Cardiac fibroblast (primary cell): ENCODE results near the gene LRRC31.
A peak's percentile ranks its signal among the peaks of the same experiment; 100 is the strongest.

ENCODE experiments used
- DNase-seq, 2 donors: peaks; one replicate each; pipeline versions ENCODE4 v3.0.0 to v3.0.0-alpha.2; 2010; ENCODE audit warnings: low read depth in 2 of 2
- H3K4me3 ChIP-seq, 2 donors: replicated peaks in 1 of 2; 1 replicate in 1 of 2; 2 replicates in 1 of 2; pipeline ENCODE4 v1.5.1; 2011; ENCODE audit warnings: low read depth in 2 of 2, low read length in 2 of 2, mild to moderate bottlenecking in 2 of 2, moderate library complexity in 1 of 2
- TF ChIP-seq, protein P1 (sequence below): IDR thresholded peaks from one replicate; pipeline ENCODE4 v1.5.1; 2011; ENCODE audit warnings: low read depth, mild to moderate bottlenecking, low read length, inconsistent platforms

Gene LRRC31

DNA sequence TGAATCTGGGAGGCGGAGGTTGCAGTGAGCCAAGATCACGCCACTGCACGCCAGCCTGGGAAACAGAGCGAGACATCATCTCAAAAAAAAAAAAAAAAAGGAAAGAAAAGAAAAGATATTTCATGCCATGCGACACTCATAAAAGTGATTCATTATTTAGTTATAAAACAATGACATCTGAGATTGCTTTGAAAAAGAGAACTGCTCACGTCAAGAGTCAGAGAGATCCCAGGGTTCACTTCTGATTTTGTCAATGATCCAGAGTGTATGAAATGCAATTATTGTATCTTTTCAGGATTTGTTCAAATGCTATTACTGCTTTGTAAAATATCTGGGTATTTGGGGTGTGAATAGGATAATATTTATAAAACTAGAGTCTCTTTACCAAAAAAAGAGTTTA is 35.7 kb upstream of the LRRC31 start:
- TF ChIP-seq, protein P1, sequence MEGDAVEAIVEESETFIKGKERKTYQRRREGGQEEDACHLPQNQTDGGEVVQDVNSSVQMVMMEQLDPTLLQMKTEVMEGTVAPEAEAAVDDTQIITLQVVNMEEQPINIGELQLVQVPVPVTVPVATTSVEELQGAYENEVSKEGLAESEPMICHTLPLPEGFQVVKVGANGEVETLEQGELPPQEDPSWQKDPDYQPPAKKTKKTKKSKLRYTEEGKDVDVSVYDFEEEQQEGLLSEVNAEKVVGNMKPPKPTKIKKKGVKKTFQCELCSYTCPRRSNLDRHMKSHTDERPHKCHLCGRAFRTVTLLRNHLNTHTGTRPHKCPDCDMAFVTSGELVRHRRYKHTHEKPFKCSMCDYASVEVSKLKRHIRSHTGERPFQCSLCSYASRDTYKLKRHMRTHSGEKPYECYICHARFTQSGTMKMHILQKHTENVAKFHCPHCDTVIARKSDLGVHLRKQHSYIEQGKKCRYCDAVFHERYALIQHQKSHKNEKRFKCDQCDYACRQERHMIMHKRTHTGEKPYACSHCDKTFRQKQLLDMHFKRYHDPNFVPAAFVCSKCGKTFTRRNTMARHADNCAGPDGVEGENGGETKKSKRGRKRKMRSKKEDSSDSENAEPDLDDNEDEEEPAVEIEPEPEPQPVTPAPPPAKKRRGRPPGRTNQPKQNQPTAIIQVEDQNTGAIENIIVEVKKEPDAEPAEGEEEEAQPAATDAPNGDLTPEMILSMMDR, result no peak
- no peak for DNase-seq
- no peak overlapping the region for H3K4me3 ChIP-seq

DNA sequence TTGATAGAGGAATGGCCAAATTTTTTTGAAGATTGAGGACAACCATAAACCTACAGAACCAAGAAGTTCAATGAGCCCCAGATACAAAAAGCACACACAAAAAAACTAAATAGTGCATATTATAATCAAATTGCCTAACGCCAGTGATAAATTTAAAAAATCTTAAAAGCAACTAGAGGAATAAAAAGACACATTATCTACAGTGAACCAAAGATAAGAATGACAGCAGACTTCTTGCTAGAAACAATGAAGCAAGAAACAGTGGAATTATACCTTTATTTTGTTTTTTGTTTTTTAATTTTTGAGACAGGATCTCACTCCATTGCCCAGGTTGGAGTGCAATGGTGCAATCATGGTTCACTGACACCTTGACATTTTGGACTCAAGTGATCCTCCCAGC is 31.7 kb upstream of the LRRC31 start:
- no peak overlapping the region for H3K4me3 ChIP-seq
- DNase-seq, result no peak
- TF ChIP-seq, protein P1, result no peak

DNA sequence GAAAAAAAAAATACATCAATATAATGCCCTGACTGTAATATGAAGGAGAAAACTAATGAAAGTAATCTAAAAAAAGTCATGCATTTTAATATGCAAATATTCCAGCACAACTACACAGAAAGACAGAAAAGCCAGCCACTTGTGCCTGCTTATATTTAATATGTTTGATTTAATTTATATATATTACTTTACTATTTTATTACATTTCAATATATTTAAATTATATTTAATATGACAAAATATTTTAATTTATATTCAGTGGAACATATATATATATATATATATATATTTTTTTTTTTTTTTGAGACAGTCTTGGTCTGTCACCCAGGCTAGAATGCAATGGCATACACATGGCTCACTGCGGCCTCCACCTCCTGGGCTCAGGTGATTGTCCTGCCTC is 27.5 kb upstream of the LRRC31 start:
- no peak for DNase-seq
- no peak overlapping the region for H3K4me3 ChIP-seq
- TF ChIP-seq, protein P1, result no peak

DNA sequence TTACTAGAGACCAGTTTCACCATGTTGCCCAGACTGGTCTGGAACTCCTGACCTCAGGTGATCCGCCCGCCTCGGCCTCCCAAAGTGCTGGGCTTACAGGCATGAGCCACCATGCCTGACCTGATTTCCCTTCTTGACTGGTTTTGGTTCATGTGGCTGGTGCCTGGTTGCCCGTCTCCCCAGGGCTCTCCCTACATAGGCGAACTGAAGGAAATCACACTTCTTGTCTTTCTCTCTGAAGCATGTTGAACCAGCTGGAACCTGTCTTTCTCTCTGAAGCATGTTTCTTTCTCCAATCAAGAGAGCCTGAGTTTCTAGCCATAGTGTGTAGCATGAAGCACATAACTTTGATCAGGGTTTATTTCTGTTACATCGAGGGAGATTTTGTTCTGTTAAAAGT is 25.3 kb upstream of the LRRC31 start:
- TF ChIP-seq, protein P1, result no peak
- no peak for DNase-seq
- no peak overlapping the region for H3K4me3 ChIP-seq

DNA sequence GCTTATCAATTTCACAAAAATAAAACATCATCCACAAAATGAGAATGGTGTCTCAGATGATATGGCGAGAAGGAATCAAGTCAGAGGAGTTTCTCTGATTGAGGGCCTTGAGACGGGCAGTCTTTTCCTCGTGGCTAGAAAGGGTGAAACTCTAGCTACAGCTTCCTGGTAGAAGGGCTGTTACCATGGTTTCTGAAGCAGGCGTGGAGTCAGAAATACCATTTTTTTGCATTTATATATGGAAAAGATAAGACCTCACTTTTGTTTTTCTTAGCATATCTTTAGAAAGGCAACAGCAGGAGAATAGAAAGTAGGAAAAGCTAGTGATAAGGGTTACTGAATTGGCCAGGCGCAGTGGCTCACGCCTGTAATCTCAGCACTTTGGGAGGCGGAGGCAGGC is 24.4 kb upstream of the LRRC31 start:
- peak in 1 of 2 donors; percentile 54 for DNase-seq
- TF ChIP-seq, protein P1, result no peak
- H3K4me3 ChIP-seq, result no peak overlapping the region

DNA sequence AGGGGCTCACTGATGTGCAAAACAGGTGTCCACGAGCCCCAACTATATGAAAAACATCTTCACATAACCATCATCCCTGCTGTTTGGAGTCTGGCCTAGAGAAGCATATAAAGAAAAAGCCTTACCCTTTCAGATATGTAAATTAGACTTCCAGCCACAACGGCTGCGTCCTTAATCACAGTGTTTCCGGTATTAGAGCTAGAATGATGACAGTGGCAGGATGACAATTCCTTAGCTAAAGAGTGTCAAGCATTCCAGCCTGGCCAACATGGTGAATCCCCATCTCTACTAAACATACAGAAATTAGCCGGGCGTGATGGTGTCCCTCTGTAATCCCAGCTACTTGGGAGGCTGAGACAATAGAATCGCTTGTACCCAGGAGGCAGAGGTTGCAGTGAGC is 22.2 kb upstream of the LRRC31 start:
- H3K4me3 ChIP-seq, result no peak overlapping the region
- TF ChIP-seq, protein P1, result no peak
- DNase-seq, result no peak

DNA sequence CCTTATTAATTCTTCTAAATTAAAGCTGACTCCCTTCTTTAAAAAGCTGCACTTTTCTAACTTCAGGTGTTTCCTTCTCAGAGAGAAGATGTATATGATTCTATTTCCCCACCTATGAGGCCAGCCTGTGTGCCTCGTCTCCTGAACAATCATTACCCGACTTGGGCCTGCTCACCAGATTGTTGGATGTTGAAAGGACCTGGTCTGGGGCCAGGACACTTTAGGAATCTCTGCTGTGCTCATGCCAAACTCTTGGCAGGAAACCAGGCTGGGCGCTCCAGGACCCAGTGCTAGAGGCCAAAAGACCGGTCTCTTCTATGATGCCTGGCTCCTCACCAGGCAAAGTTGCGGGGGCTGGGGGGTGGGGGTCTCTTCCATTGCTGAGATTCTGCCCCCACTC is 16.9 kb upstream of the LRRC31 start:
- DNase-seq, result peak; percentile 54 to 88
- no peak overlapping the region for H3K4me3 ChIP-seq
- TF ChIP-seq, protein P1, result no peak
